GM12865 (cell line): ENCODE measurements around the gene EPRS1.
A peak's percentile ranks its signal among the peaks of the same experiment; 100 is the strongest.

Source experiments
- DNase-seq: peaks from one replicate; pipeline ENCODE4 v3.0.0; 2010; ENCODE audit warnings: low read depth
- H3K4me3 ChIP-seq: 2 replicates; pipeline ENCODE4 v1.5.1; 2011; ENCODE audit warnings: mild to moderate bottlenecking, low read depth, low read length, control low read depth
- CTCF ChIP-seq: IDR thresholded peaks from 2 replicates; pipeline ENCODE4 v1.5.1; 2011; ENCODE audit warnings: low read length, control low read depth, low read depth, inconsistent platforms; ENCODE audit not compliant: insufficient read depth; ENCODE audit errors: missing control alignments

Gene EPRS1

GRCh38 chr1:220060876-220061275 lies 14.6 kb upstream of the EPRS1 start:
- no peak for DNase-seq
- TF ChIP-seq CTCF = no peak
- H3K4me3 ChIP-seq = no peak overlapping the region

- no peak for DNase-seq
- no peak overlapping the region for H3K4me3 ChIP-seq
- no peak for TF ChIP-seq CTCF
Observed at GRCh38 chr1:220056374-220056773, 10.1 kb upstream of the EPRS1 start.

GRCh38 chr1:220045356-220046051 lies 801 bp downstream of the EPRS1 start:
- H3K4me3 ChIP-seq = peak overlapping the region; percentile 85
- no peak for TF ChIP-seq CTCF
- peak; percentile 54 for DNase-seq

GRCh38 chr1:220044678-220045355 lies 1.5 kb downstream of the EPRS1 start:
- TF ChIP-seq CTCF = no peak
- peak overlapping the region; percentile 85 for H3K4me3 ChIP-seq
- no peak for DNase-seq

- DNase-seq = no peak
- TF ChIP-seq CTCF = no peak
- no peak overlapping the region for H3K4me3 ChIP-seq
Observed at GRCh38 chr1:220043646-220044045, 2.7 kb downstream of the EPRS1 start.

- no peak for TF ChIP-seq CTCF
- DNase-seq = no peak
- no peak overlapping the region for H3K4me3 ChIP-seq
Observed at GRCh38 chr1:220040028-220040596, 6.2 kb downstream of the EPRS1 start.
